OCI-LY7 (cell line): ENCODE results near the gene CYP46A1. TPM values are rescaled to one million over a fixed set of nuclear protein-coding genes. Genes with fewer than 3 reads are reported as not detected.

Experiments
- BruUV-seq: library from RNA; stranded (reverse); fragments of 400-500 nt; replicated peaks from 2 replicates; lab custom pipeline; 2021; lab: Mats Ljungman, UMichigan
- CTCF ChIA-PET: fragments of 300-600 bp; sonication (Branson Sonifier 250); formaldehyde crosslinking; loops from one replicate; lab custom pipeline; 2022; ENCODE audit warnings: antibody characterized with exemption; ENCODE audit not compliant: unreplicated experiment; lab: Charles Lee
- POLR2A ChIA-PET: fragments of 300-600 bp; sonication (Branson Sonifier 250); formaldehyde crosslinking; loops from one replicate; lab custom pipeline; 2022; ENCODE audit warnings: antibody characterized with exemption; lab: Charles Lee
- DNase-seq: peaks from one replicate; pipeline ENCODE4 v3.0.0-alpha.2; 2015; ENCODE audit warnings: low spot score
- H2AFZ ChIP-seq: fragments of 200-600 bp; sonication (generic), shearing (Covaris generic); 2 replicates; pipeline ENCODE4 v1.6.1; 2014; ENCODE audit warnings: mild to moderate bottlenecking, antibody characterized with exemption, low read length, moderate library complexity
- H3K27ac ChIP-seq: fragments of 200-600 bp; sonication (generic); 2 replicates; pipeline ENCODE4 v1.5.1; 2014; ENCODE audit warnings: mixed run types, low read depth, mild to moderate bottlenecking, moderate library complexity, low read length, inconsistent platforms; ENCODE audit not compliant: poor library complexity, severe bottlenecking
- H3K36me3 ChIP-seq: fragments of 200-600 bp; sonication (generic); 2 replicates; pipeline ENCODE4 v1.6.1; 2014; ENCODE audit warnings: mild to moderate bottlenecking, antibody characterized with exemption, low read length, moderate library complexity, mixed read lengths; ENCODE audit not compliant: insufficient read depth
- H3K4me1 ChIP-seq: fragments of 200-600 bp; sonication (generic); 2 replicates; pipeline ENCODE4 v1.5.1; 2014; ENCODE audit warnings: mild to moderate bottlenecking, low read length; ENCODE audit not compliant: insufficient read depth, poor library complexity, severe bottlenecking
- H3K4me2 ChIP-seq: fragments of 200-600 bp; sonication (generic); 2 replicates; pipeline ENCODE4 v1.6.1; 2014; ENCODE audit warnings: mild to moderate bottlenecking, low read length
- H3K4me3 ChIP-seq: fragments of 200-600 bp; sonication (generic); 2 replicates; pipeline ENCODE4 v1.5.1; 2014; ENCODE audit warnings: mild to moderate bottlenecking, low read depth, low read length; ENCODE audit not compliant: poor library complexity, severe bottlenecking
- H3K79me2 ChIP-seq: fragments of 200-600 bp; sonication (generic); 2 replicates; pipeline ENCODE4 v1.6.1; 2016; ENCODE audit warnings: low read depth, mild to moderate bottlenecking, low read length, moderate library complexity, mixed read lengths; ENCODE audit not compliant: insufficient read depth
- H3K9me2 ChIP-seq: fragments of 200-600 bp; sonication (generic); 2 replicates; pipeline ENCODE4 v1.6.1; 2016; ENCODE audit warnings: mild to moderate bottlenecking, low read length, mixed read lengths; ENCODE audit not compliant: insufficient read depth
- H3K9me3 ChIP-seq: fragments of 200-600 bp; sonication (generic); 2 replicates; pipeline ENCODE4 v1.6.1; 2014; ENCODE audit warnings: mild to moderate bottlenecking, mixed run types, low read length, mixed read lengths
- H4K20me1 ChIP-seq: fragments of 200-600 bp; sonication (generic); 2 replicates; pipeline ENCODE4 v1.6.1; 2014; ENCODE audit warnings: mild to moderate bottlenecking, antibody characterized with exemption, low read length, moderate library complexity, mixed read lengths; ENCODE audit not compliant: insufficient read depth
- EZH2phosphoT487 ChIP-seq: fragments of 200-600 bp; sonication (generic); IDR thresholded peaks from 2 replicates; pipeline ENCODE4 v1.6.1; 2018; ENCODE audit warnings: low read depth, borderline replicate concordance, mild to moderate bottlenecking, mixed run types, antibody characterized with exemption, low read length, moderate library complexity, mixed read lengths
- intact Hi-C: fragments of 100-400 bp; cut with micrococcal nuclease; formaldehyde crosslinking; loops from one replicate; pipeline ENCODE4 v1.10.0; 2022; ENCODE audit not compliant: unreplicated experiment
- total RNA-seq, 2 experiments: library from RNA; depleted of rRNA in 1 of 2; stranded (reverse); fragments of >200 nt in 1 of 2; shearing (Covaris generic) in 1 of 2; gene quantifications; 2 replicates each; pipeline ENCODE4 v1.2.3, GENCODE V29; 2014 to 2022
- TF ChIP-seq, protein P1 (sequence below): fragments of 200-600 bp; sonication (generic); conservative IDR thresholded peaks from 2 replicates; pipeline ENCODE4 v1.5.1; 2014; ENCODE audit warnings: mild to moderate bottlenecking, antibody characterized with exemption, low read length, moderate library complexity, mixed read lengths

Gene CYP46A1
- total RNA-seq, 2 experiments from 2014 or later: 4.1 to 10.8 TPM

DNA sequence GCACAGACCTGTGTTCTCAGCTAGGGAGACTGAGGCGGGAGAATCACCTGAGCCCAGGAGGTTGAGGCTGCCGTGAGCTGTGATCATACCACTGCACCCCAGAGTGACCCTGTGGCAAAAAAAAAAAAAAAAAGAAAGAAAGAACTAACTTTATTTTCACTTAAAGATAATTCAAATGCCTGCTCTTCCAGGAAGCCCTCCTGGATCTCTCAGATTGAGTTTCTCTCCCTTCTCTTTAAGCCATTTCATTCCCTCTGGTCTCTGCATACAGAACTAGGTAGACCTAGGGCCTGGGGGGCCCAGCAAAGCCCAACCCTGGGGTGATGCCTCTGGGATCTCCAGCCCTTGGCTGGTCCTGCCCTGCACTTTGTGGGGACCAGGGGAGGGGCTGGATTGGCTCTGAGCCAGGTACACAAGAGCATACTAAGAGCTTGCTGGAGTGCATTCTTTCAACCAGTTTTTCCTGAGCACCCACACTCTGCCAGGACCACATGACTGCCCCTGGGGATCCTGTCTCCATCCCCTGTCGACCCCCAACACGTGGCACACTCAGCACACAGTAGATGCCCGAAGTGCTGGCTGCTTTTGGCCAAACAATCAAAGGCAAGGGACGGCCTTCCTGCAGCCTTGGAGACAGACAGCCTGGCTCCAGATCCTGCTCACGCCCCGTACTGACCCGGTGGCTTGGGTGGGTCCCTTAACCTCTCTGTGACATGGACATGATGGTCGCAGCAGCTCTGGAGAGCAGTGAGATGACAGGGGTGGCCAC, 52.7 kb downstream of the CYP46A1 start:
- Histone ChIP-seq H3K9me3 (no peaks in the 10 kb centered on the region), H4K20me1 (no peaks in the 10 kb centered on the region), H3K4me2 (no peak overlapping the region), H3K4me3 (no peak overlapping the region), H2AFZ (no peak overlapping the region), H3K79me2 (no peaks in the 10 kb centered on the region), H3K9me2 (no peaks in the 10 kb centered on the region), H3K4me1 (no peaks in the 10 kb centered on the region), H3K27ac (no peak overlapping the region), H3K36me3 (no peaks in the 10 kb centered on the region)
- TF ChIP-seq, protein P1, sequence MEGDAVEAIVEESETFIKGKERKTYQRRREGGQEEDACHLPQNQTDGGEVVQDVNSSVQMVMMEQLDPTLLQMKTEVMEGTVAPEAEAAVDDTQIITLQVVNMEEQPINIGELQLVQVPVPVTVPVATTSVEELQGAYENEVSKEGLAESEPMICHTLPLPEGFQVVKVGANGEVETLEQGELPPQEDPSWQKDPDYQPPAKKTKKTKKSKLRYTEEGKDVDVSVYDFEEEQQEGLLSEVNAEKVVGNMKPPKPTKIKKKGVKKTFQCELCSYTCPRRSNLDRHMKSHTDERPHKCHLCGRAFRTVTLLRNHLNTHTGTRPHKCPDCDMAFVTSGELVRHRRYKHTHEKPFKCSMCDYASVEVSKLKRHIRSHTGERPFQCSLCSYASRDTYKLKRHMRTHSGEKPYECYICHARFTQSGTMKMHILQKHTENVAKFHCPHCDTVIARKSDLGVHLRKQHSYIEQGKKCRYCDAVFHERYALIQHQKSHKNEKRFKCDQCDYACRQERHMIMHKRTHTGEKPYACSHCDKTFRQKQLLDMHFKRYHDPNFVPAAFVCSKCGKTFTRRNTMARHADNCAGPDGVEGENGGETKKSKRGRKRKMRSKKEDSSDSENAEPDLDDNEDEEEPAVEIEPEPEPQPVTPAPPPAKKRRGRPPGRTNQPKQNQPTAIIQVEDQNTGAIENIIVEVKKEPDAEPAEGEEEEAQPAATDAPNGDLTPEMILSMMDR: no peak
- TF ChIP-seq EZH2phosphoT487: no peak
- ChIA-PET POLR2A (interaction anchor here (0.6 kb wide), 1 partner anchor 994 kb away, joined by 3 read pairs; no protein-coding TSS in a partner anchor), CTCF (interaction anchor here (0.6 kb wide), 2 partner anchors 161 to 163 kb away, joined by 4 to 5 read pairs; no protein-coding TSS in a partner anchor)
- intact Hi-C loops: no loop called here
- DNase-seq: no peak
- BruUV-seq: no TSS peak

DNA sequence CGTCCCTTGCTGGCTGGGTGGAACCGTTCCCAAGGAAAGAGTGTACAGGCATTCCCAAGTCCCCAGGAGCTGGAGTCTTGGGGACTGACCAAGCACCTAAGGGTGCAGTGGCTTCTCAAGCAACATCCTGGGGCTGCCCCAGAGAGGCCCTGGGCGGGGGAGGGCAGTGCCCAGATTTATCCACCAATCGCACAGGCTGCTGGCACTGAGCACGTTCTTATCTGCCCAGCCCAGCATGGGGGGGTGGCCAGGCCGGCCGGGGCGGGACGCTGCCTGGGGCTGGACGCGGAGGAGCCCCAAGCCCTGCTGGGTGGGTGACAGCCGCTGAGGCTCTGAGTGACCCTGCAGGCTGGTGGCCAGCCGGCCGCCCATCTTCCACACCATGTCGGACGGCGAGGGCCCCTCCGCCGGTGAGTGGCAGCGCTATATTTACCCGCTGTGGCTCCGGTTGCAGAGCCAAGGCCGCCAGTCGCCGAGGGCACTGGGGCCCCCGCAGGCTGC, 53.4 kb downstream of the CYP46A1 start:
- no peak overlapping the region for H2AFZ ChIP-seq
- POLR2A ChIA-PET: no interaction called here
- no TSS peak for BruUV-seq

More for the DNA sequence above, 53.4 kb downstream of the CYP46A1 start:
- no peaks in the 10 kb centered on the region for H3K9me2 ChIP-seq
- CTCF ChIA-PET: no interaction called here
- H3K79me2 ChIP-seq: no peaks in the 10 kb centered on the region
- TF ChIP-seq EZH2phosphoT487: no peak
- TF ChIP-seq, protein P1: no peak
- H3K4me1 ChIP-seq: no peaks in the 10 kb centered on the region
- no peak overlapping the region for H3K27ac ChIP-seq
- no peaks in the 10 kb centered on the region for H3K36me3 ChIP-seq
- no peaks in the 10 kb centered on the region for H4K20me1 ChIP-seq
- intact Hi-C loops: no loop called here
- no peaks in the 10 kb centered on the region for H3K9me3 ChIP-seq
- no peak for DNase-seq
- no peak overlapping the region for H3K4me3 ChIP-seq
- H3K4me2 ChIP-seq: no peak overlapping the region
